ENCODE measurements around the gene ZDHHC7. TPM values are rescaled to one million over a fixed set of nuclear protein-coding genes. Genes with fewer than 3 reads are reported as not detected.

ZDHHC7 gene
- polyA plus RNA-seq, 1 donor: 49.8 TPM

- Histone ChIP-seq H3K36me3 (ENCODE audit: control insufficient read depth, insufficient read depth, low read length) (no peaks in the 10 kb centered on the region), H3K4me1 (ENCODE audit: control insufficient read depth, insufficient read depth, low read length) (peaks cover 7% of the 10 kb centered on the region), H3K27me3 (ENCODE audit: control insufficient read depth, insufficient read depth, low read length) (no peaks in the 10 kb centered on the region), H3K4me3 (ENCODE audit: low read length) (no peak overlapping the region), H3K27ac (ENCODE audit: low read length) (no peak overlapping the region), H3K9me3 (ENCODE audit: control insufficient read depth, low read depth, low read length) (no peaks in the 10 kb centered on the region)
- DNase-seq: no peak
- WGBS (ENCODE audit: insufficient coverage, low lambda C conversion rate): 100% methylated on average over 1 of the region's 9 CpGs
Measured at GRCh38 chr16:85019659-85020245, 8.4 kb upstream of the ZDHHC7 start.

- H3K27ac ChIP-seq (ENCODE audit: low read length): no peak overlapping the region
- DNase-seq: no peak
Measured at GRCh38 chr16:85018529-85019236, 7.3 kb upstream of the ZDHHC7 start.

DNA sequence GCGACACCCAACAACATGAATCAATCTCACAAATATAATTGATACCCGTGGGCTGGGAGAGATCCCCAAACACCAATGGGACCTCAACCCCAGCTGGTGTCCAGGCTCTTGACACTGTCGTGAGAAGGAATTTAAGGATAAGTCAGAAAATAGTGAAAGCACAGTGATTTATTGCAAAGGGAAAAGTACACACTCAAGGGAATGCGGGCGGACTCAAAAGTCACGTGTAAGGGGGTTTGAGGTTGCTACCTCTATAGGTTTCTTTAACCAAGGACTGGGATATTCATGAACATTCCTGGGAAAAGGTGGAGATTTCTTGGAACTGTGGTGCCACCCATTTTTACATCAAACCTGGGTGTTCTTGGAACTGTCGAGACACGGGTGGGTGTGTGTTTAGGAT is 6.3 kb upstream of the ZDHHC7 start:
- Histone ChIP-seq H3K4me3 (ENCODE audit: low read length) (no peak overlapping the region), H3K9me3 (ENCODE audit: control insufficient read depth, low read depth, low read length) (no peaks in the 10 kb centered on the region), H3K27ac (ENCODE audit: low read length) (no peak overlapping the region), H3K36me3 (ENCODE audit: control insufficient read depth, insufficient read depth, low read length) (no peaks in the 10 kb centered on the region), H3K27me3 (ENCODE audit: control insufficient read depth, insufficient read depth, low read length) (no peaks in the 10 kb centered on the region), H3K4me1 (ENCODE audit: control insufficient read depth, insufficient read depth, low read length) (peaks cover 17% of the 10 kb centered on the region)
- DNase-seq: peak in 1 of 2 donors; percentile 71
- WGBS (ENCODE audit: insufficient coverage, low lambda C conversion rate): 0% methylated on average over 1 of the region's 8 CpGs

More at GRCh38 chr16:85018529-85019236, 7.3 kb upstream of the ZDHHC7 start:
- no peak overlapping the region for H3K4me3 ChIP-seq (ENCODE audit: low read length)
- no peaks in the 10 kb centered on the region for H3K9me3 ChIP-seq (ENCODE audit: control insufficient read depth, low read depth, low read length)
- WGBS (ENCODE audit: insufficient coverage, low lambda C conversion rate): 87% methylated on average over 7 of the region's 19 CpGs
- no peaks in the 10 kb centered on the region for H3K36me3 ChIP-seq (ENCODE audit: control insufficient read depth, insufficient read depth, low read length)
- no peaks in the 10 kb centered on the region for H3K27me3 ChIP-seq (ENCODE audit: control insufficient read depth, insufficient read depth, low read length)
- peaks cover 15% of the 10 kb centered on the region for H3K4me1 ChIP-seq (ENCODE audit: control insufficient read depth, insufficient read depth, low read length)

DNA sequence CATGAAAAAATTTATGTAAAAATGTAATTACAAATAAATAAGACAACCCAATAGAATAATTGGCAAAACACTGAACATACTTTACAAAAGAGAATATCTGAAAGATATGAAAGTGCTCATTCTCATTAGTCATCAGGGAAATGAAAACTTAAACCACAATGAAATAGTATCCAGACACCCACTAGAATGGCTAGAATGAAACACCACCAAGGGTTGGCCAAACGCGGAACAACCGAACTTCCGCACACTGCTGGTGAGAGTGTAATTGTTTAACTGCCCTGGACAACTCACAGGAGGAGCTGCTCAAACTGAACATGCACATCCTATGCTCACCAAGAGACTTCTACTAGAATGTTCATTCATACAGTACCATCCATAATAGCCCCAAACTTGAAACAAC is 5.8 kb upstream of the ZDHHC7 start:
- peaks cover 20% of the 10 kb centered on the region for H3K4me1 ChIP-seq (ENCODE audit: control insufficient read depth, insufficient read depth, low read length)
- no CpG with 5 or more reads among the region's 4 CpGs for WGBS (ENCODE audit: insufficient coverage, low lambda C conversion rate)
- no peaks in the 10 kb centered on the region for H3K9me3 ChIP-seq (ENCODE audit: control insufficient read depth, low read depth, low read length)
- H3K27me3 ChIP-seq (ENCODE audit: control insufficient read depth, insufficient read depth, low read length): no peaks in the 10 kb centered on the region
- no peak overlapping the region for H3K4me3 ChIP-seq (ENCODE audit: low read length)
- H3K27ac ChIP-seq (ENCODE audit: low read length): no peak overlapping the region
- no peak for DNase-seq
- H3K36me3 ChIP-seq (ENCODE audit: control insufficient read depth, insufficient read depth, low read length): no peaks in the 10 kb centered on the region

DNA sequence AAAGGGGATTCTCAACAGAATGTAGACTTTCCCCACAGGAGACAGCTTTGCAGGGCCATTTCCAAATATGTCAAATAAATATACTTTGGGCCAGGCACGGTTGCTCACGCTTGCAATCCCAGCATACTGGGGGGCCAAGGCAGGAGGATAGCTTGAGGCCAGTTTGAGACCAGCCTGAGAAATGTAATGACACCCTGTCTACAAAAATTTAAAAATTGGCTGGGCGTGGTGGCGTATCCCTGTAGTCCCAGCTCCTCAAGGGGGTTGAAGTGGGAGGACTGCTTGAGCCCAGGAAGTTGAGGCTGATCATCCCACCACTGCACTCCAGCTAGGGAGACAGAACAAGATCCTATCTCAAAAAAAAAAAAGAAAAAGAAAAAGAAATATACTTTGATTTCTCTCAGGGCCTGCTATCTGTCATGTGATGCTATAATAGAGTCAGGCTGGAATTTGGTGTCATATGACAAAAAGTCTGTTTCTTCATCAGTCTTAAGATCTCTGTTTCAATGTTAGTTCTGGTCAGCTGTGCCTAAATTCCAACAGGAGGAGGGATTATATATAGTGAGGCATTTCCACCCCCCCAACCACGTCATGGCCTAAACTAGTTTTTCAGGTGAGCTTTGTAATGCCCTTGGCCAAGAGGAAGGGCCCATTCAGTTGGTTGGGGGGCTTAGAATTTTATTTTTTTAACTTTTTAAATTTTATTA is 4.3 kb upstream of the ZDHHC7 start:
- no peak overlapping the region for H3K27ac ChIP-seq (ENCODE audit: low read length)
- WGBS (ENCODE audit: insufficient coverage, low lambda C conversion rate): no CpG with 5 or more reads among the region's 5 CpGs

GRCh38 chr16:85014311-85014710 is 3.0 kb upstream of the ZDHHC7 start:
- no peak overlapping the region for H3K4me3 ChIP-seq (ENCODE audit: low read length)
- WGBS (ENCODE audit: insufficient coverage, low lambda C conversion rate): 20% methylated on average over 1 of the region's 2 CpGs
- H3K4me1 ChIP-seq (ENCODE audit: control insufficient read depth, insufficient read depth, low read length): peaks cover 32% of the 10 kb centered on the region
- no peaks in the 10 kb centered on the region for H3K27me3 ChIP-seq (ENCODE audit: control insufficient read depth, insufficient read depth, low read length)
- H3K27ac ChIP-seq (ENCODE audit: low read length): peak overlapping the region; percentile 60
- DNase-seq: peak; percentile 58 to 83
- no peaks in the 10 kb centered on the region for H3K9me3 ChIP-seq (ENCODE audit: control insufficient read depth, low read depth, low read length)
- no peaks in the 10 kb centered on the region for H3K36me3 ChIP-seq (ENCODE audit: control insufficient read depth, insufficient read depth, low read length)

More for the DNA sequence above, 4.3 kb upstream of the ZDHHC7 start:
- Histone ChIP-seq H3K9me3 (ENCODE audit: control insufficient read depth, low read depth, low read length) (no peaks in the 10 kb centered on the region), H3K4me1 (ENCODE audit: control insufficient read depth, insufficient read depth, low read length) (peaks cover 24% of the 10 kb centered on the region), H3K27me3 (ENCODE audit: control insufficient read depth, insufficient read depth, low read length) (no peaks in the 10 kb centered on the region), H3K36me3 (ENCODE audit: control insufficient read depth, insufficient read depth, low read length) (no peaks in the 10 kb centered on the region), H3K4me3 (ENCODE audit: low read length) (no peak overlapping the region)
- peak in 1 of 2 donors; percentile 32 for DNase-seq

- 10% methylated on average over 2 of the region's 17 CpGs for WGBS (ENCODE audit: insufficient coverage, low lambda C conversion rate)
Measured at GRCh38 chr16:85011846-85012284, 530 bp upstream of the ZDHHC7 start.

DNA sequence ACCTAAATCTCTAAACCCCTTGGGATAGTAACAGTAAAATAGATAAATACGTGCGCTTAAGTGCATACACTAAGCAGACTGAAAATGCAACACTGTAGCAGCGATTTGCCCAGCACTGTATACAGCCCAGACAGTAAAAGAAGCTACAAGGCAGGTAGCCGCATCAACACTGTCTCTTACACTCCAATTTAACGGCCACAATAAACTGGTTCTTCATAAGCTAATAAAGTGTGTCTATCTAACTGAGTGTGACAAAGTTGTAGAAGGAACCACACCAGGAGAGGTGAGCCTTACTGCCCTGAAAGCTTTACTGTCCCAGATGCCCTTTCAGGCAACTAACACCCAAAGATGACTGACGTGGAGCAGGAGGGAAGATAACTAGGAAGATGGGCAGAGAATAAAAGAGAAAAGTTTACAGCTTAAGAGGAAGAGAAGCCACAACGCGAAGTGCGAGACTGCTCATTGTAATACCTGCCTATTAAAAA is 847 bp downstream of the ZDHHC7 start:
- no CpG with 5 or more reads among the region's 9 CpGs for WGBS (ENCODE audit: insufficient coverage, low lambda C conversion rate)
- no peaks in the 10 kb centered on the region for H3K9me3 ChIP-seq (ENCODE audit: control insufficient read depth, low read depth, low read length)
- H3K27ac ChIP-seq (ENCODE audit: low read length): peak overlapping the region; percentile 88
- peaks cover 34% of the 10 kb centered on the region for H3K4me1 ChIP-seq (ENCODE audit: control insufficient read depth, insufficient read depth, low read length)
- H3K4me3 ChIP-seq (ENCODE audit: low read length): peak overlapping the region; percentile 58
- peaks cover 5% of the 10 kb centered on the region for H3K36me3 ChIP-seq (ENCODE audit: control insufficient read depth, insufficient read depth, low read length)
- no peak for DNase-seq
- H3K27me3 ChIP-seq (ENCODE audit: control insufficient read depth, insufficient read depth, low read length): no peaks in the 10 kb centered on the region

More at GRCh38 chr16:85011846-85012284, 530 bp upstream of the ZDHHC7 start:
- Histone ChIP-seq H3K4me1 (ENCODE audit: control insufficient read depth, insufficient read depth, low read length) (peaks cover 37% of the 10 kb centered on the region), H3K36me3 (ENCODE audit: control insufficient read depth, insufficient read depth, low read length) (peaks cover under 1% of the 10 kb centered on the region), H3K4me3 (ENCODE audit: low read length) (peak overlapping the region; percentile 58), H3K27me3 (ENCODE audit: control insufficient read depth, insufficient read depth, low read length) (no peaks in the 10 kb centered on the region), H3K27ac (ENCODE audit: low read length) (peak overlapping the region; percentile 88), H3K9me3 (ENCODE audit: control insufficient read depth, low read depth, low read length) (no peaks in the 10 kb centered on the region)
- no peak for DNase-seq

DNA sequence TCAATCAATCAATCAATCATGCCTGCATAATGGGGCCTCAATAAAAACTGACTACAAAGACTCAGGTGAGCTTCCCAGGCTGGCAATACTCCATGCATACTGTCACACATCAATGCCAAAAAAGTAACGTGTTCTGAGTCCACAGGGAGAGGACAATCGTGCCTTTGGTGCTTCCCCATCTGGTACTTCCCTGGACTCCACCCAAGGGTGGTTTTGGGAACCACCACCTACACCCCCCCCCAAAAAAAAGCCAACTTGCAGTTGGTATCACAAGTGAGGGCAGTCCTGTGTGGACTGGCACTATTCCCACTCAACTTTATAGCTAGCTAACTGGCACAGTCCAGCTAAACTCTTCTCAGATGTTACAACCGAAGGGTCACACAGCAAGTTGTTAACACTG is 3.1 kb downstream of the ZDHHC7 start:
- DNase-seq: no peak
- no peak overlapping the region for H3K4me3 ChIP-seq (ENCODE audit: low read length)
- no CpG with 5 or more reads among the region's 3 CpGs for WGBS (ENCODE audit: insufficient coverage, low lambda C conversion rate)
- H3K27ac ChIP-seq (ENCODE audit: low read length): no peak overlapping the region
- no peaks in the 10 kb centered on the region for H3K27me3 ChIP-seq (ENCODE audit: control insufficient read depth, insufficient read depth, low read length)
- peaks cover 25% of the 10 kb centered on the region for H3K4me1 ChIP-seq (ENCODE audit: control insufficient read depth, insufficient read depth, low read length)
- no peaks in the 10 kb centered on the region for H3K9me3 ChIP-seq (ENCODE audit: control insufficient read depth, low read depth, low read length)
- H3K36me3 ChIP-seq (ENCODE audit: control insufficient read depth, insufficient read depth, low read length): peaks cover 5% of the 10 kb centered on the region

- WGBS (ENCODE audit: insufficient coverage, low lambda C conversion rate): no CpG with 5 or more reads among the region's 7 CpGs
Measured at GRCh38 chr16:85007496-85008214, 3.7 kb downstream of the ZDHHC7 start.

More at GRCh38 chr16:85007496-85008214, 3.7 kb downstream of the ZDHHC7 start:
- H3K27me3 ChIP-seq (ENCODE audit: control insufficient read depth, insufficient read depth, low read length): no peaks in the 10 kb centered on the region
- H3K27ac ChIP-seq (ENCODE audit: low read length): no peak overlapping the region
- H3K9me3 ChIP-seq (ENCODE audit: control insufficient read depth, low read depth, low read length): no peaks in the 10 kb centered on the region
- DNase-seq: no peak
- H3K4me3 ChIP-seq (ENCODE audit: low read length): no peak overlapping the region
- H3K36me3 ChIP-seq (ENCODE audit: control insufficient read depth, insufficient read depth, low read length): peaks cover 5% of the 10 kb centered on the region
- H3K4me1 ChIP-seq (ENCODE audit: control insufficient read depth, insufficient read depth, low read length): peaks cover 25% of the 10 kb centered on the region
